GM23248 (cell line): Measurements from ENCODE around the gene MYH6. TPM values are rescaled to one million over a fixed set of nuclear protein-coding genes. Genes with fewer than 3 reads are reported as not detected.

Source experiments
- DNase-seq: peaks from one replicate; pipeline ENCODE4 v3.0.0-alpha.2; 2015
- H2AFZ ChIP-seq: fragments of 200-600 bp; sonication (generic); 2 replicates; pipeline ENCODE4 v1.6.1; 2016; ENCODE audit warnings: antibody characterized with exemption
- H3F3A ChIP-seq: fragments of 200-600 bp; sonication (generic); 2 replicates; pipeline ENCODE4 v1.6.1; 2016; ENCODE audit warnings: mild to moderate bottlenecking, antibody characterized with exemption, mixed run types; ENCODE audit not compliant: insufficient read depth
- H3K27ac ChIP-seq: fragments of 200-600 bp; sonication (generic); 2 replicates; pipeline ENCODE4 v1.5.1; 2016; ENCODE audit warnings: mild to moderate bottlenecking
- H3K27me3 ChIP-seq: fragments of 200-600 bp; sonication (generic); replicated peaks from 2 replicates; pipeline ENCODE4 v1.6.1; 2016; ENCODE audit warnings: mild to moderate bottlenecking; ENCODE audit not compliant: insufficient read depth
- H3K36me3 ChIP-seq: fragments of 200-600 bp; sonication (generic); 2 replicates; pipeline ENCODE4 v1.6.1; 2016; ENCODE audit warnings: low read depth, mild to moderate bottlenecking
- H3K4me1 ChIP-seq: fragments of 200-600 bp; sonication (generic); 2 replicates; pipeline ENCODE4 v1.6.1; 2016; ENCODE audit warnings: mild to moderate bottlenecking; ENCODE audit not compliant: insufficient read depth
- H3K4me2 ChIP-seq: fragments of 200-600 bp; sonication (generic); one replicate; pipeline ENCODE4 v1.6.1; 2016; ENCODE audit warnings: mild to moderate bottlenecking; ENCODE audit not compliant: unreplicated experiment
- H3K4me3 ChIP-seq: fragments of 200-600 bp; sonication (generic); 2 replicates; pipeline ENCODE4 v1.5.1; 2016; ENCODE audit warnings: mild to moderate bottlenecking
- H3K79me2 ChIP-seq: fragments of 200-600 bp; sonication (generic); 2 replicates; pipeline ENCODE4 v1.6.1; 2016; ENCODE audit warnings: mild to moderate bottlenecking; ENCODE audit not compliant: insufficient read depth
- H3K9ac ChIP-seq: fragments of 200-600 bp; sonication (generic); 2 replicates; pipeline ENCODE4 v1.6.1; 2016; ENCODE audit warnings: mild to moderate bottlenecking
- H3K9me2 ChIP-seq: fragments of 200-600 bp; sonication (generic); 2 replicates; pipeline ENCODE4 v1.6.1; 2016; ENCODE audit warnings: mixed run types, mild to moderate bottlenecking, moderate library complexity; ENCODE audit not compliant: insufficient read depth
- H3K9me3 ChIP-seq: fragments of 200-600 bp; sonication (generic); one replicate; pipeline ENCODE4 v1.6.1; 2017; ENCODE audit warnings: low read depth
- H4K20me1 ChIP-seq: fragments of 200-600 bp; sonication (generic); 2 replicates; pipeline ENCODE4 v1.6.0; 2016; ENCODE audit not compliant: insufficient read depth
- EZH2 ChIP-seq: fragments of 200-600 bp; sonication (generic); IDR thresholded peaks from 2 replicates; pipeline ENCODE4 v1.6.1; 2018; ENCODE audit warnings: antibody characterized with exemption, mild to moderate bottlenecking; ENCODE audit not compliant: insufficient read depth, poor library complexity, severe bottlenecking
- EZH2phosphoT487 ChIP-seq: fragments of 200-600 bp; sonication (generic); IDR thresholded peaks from 2 replicates; pipeline ENCODE4 v1.6.1; 2018; ENCODE audit warnings: antibody characterized with exemption, moderate library complexity, mild to moderate bottlenecking, low read depth; ENCODE audit not compliant: insufficient read depth
- WGBS, 2 experiments: methylation state at CpG; one replicate each; pipeline ENCODE4 v1.1.6; 2015 to 2017; ENCODE audit warnings: low lambda C conversion rate in 2 of 2, low coverage in 1 of 2; ENCODE audit errors: missing lambda C conversion rate in 2 of 2; 5-methylcytosine and 5-hydroxymethylcytosine counted together
- in situ Hi-C: fragments of 300-500 bp; cut with MboI; formaldehyde crosslinking; loops from 2 replicates; pipeline ENCODE4 v1.15.0; 2020
- polyA plus RNA-seq: library from polyadenylated mRNA; unstranded; fragments of >200 nt; fragmentation: Nextera tagmentation; extraction: Ambion mirVana; gene quantifications from 2 replicates; pipeline ENCODE4 v1.2.1, GENCODE V29; 2016
- total RNA-seq: library from RNA; depleted of rRNA; stranded (reverse); fragments of >200 nt; shearing (Covaris generic); gene quantifications from 2 replicates; pipeline ENCODE4 v1.2.3, GENCODE V29; 2014

MYH6 gene
- total and polyA plus RNA-seq, 2 experiments from 2014 or later: not detected

DNA sequence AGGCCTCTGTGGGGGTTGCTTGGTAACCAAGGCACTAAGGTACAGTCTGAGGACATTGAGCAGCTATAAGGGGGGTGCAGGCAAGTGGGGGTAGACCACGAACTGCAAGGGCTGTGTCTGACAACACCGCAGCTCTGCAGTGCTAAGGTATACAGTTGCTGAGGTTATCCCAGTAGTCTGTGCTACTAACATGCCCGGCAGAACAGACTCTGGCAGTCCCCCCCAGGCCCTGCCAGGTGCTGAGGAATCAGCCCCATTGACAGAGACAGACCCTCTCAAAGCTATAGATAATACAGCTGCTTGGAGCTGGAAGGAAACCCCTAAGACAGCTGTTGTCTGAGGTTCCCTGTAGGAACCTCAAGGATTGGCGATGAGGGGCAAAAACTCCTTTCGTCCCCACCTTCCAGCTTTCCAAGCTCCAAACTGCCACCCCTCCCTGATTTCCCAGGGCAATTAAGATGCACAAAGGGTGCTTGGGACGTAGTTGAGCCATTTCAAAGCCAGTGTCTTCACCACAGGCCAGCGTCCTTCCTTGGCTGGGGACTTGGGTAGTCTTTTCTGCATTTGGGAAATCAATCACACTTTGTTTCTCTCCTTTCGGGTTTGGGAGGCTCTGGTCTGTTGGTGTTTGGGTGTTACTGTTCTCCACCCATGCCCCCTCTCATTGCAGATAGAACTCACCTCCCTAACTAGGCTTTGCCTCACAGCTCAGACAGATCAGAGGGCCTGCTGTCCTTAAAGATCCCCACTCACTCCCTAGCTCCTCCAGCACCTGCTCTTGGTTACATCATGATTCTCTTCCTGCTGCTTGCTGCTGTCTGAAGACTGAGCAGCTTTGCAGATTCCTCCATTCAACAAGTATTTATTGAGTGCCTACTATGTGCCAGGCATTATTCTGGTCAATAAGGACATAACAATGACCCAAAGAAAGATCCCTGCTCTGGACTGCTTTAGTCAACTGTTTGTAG is 29.3 kb upstream of the MYH6 start:
- H3K27ac ChIP-seq: no peak overlapping the region
- H3K36me3 ChIP-seq: no peaks in the 10 kb centered on the region
- H3F3A ChIP-seq: no peaks in the 10 kb centered on the region
- no peaks in the 10 kb centered on the region for H3K4me1 ChIP-seq
- H4K20me1 ChIP-seq: no peaks in the 10 kb centered on the region
- in situ Hi-C loops: no loop called here
- peaks cover 8% of the 10 kb centered on the region for H3K27me3 ChIP-seq
- no peak for TF ChIP-seq EZH2
- TF ChIP-seq EZH2phosphoT487: no peak
- no peak overlapping the region for H3K4me3 ChIP-seq
- H3K79me2 ChIP-seq: no peaks in the 10 kb centered on the region
- 40 to 43% methylated on average over 8 of the region's 8 CpGs for WGBS, 2 experiments
- no peak overlapping the region for H3K4me2 ChIP-seq
- H2AFZ ChIP-seq: no peak overlapping the region
- H3K9me2 ChIP-seq: no peaks in the 10 kb centered on the region
- H3K9ac ChIP-seq: no peak overlapping the region
- DNase-seq: no peak
- no peaks in the 10 kb centered on the region for H3K9me3 ChIP-seq

DNA sequence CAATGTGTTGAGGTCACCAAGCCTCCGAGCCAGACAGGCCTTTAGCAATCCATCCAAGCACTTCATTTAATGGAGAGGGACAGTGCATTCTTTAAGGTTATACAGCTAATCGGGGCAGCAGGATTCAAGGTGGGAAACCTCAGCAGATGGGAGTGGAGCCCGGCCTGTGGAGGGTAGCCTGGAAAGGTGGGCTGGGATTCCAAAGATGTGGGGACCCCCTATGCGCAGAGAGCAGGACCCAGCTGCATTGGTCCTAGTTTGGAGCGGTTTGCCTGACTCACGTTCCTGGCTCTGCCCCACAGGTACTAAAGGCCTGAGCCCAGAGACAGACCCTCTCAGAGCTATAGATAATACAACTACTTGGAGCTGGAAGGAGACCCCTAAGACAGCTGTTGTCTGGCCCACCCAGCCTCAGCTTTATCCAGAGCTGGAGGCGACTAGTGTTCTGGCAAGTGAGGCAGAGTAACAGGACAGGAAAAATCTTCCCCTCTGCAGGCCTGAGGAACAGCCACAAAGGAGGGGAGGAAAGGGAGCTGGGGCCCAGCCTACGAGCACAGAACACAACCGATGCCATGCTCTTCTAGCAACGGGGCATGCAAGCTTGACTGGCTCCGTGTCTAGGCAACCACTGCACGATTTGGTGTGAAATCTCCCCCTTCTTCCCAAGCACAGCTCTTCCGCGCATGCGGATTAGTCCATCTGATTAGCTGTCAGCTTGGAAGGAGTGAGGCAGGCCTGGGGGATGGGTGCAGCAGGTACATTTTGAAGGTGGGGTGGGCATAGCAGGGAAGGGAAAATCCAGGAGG is 28.5 kb upstream of the MYH6 start:
- Histone ChIP-seq H3K79me2 (no peaks in the 10 kb centered on the region), H3K9ac (no peak overlapping the region), H3K9me3 (no peaks in the 10 kb centered on the region), H3K4me1 (no peaks in the 10 kb centered on the region), H3K27me3 (peaks cover 8% of the 10 kb centered on the region), H3K27ac (no peak overlapping the region), H3F3A (no peaks in the 10 kb centered on the region), H3K9me2 (no peaks in the 10 kb centered on the region), H4K20me1 (no peaks in the 10 kb centered on the region), H2AFZ (no peak overlapping the region), H3K36me3 (no peaks in the 10 kb centered on the region), H3K4me3 (no peak overlapping the region), H3K4me2 (no peak overlapping the region)
- no peak for DNase-seq
- 32 to 34% methylated on average over 15 of the region's 15 CpGs for WGBS, 2 experiments
- in situ Hi-C loops: no loop called here
- TF ChIP-seq EZH2phosphoT487: no peak
- TF ChIP-seq EZH2: no peak

DNA sequence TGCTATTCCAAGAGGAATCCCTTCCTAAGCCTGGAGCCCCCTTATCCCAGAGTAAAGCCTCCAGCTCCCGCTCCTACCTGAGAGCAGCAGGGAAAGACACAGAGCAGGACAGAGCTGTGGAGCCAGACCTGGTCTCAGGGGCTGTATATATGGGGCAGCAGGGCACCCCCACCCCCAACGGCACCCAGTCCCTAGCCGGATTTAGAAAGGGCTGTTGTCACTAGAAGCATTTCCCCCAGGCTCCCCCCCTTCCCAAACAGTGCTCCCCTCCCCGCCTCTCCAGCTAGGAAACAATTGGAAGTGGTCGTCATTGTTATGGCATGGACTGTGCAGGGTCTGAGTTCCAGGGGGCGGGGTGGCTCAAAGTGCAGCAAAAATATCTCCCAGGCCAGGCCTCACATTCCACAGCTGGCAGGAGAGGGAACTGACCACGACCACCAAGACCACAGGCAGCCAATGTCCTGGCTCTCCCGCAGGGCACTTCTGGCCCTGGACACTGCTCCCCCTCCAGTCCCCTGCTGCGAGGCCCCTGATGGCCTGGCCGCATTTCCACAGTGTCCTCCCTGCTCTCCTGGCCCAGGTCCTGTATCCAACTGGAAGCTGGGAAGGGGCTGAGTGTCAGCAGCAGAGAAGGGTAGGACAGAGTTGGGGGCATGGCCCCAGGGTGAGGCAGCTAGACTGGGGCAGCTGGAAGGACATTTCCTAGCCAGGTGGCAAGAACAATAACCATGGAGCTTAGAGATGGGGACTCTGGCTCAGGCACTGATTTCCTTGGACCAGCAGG is 27.7 kb upstream of the MYH6 start, which contains the start of gene MYH7:
TSS of gene MYH7 (minus strand) at position 118 of the 784 bp plus-strand sequence. CDS start 1,928 bp downstream, outside the sequence.
- DNase-seq: no peak
- no peaks in the 10 kb centered on the region for H3K36me3 ChIP-seq
- H3K4me2 ChIP-seq: no peak within 1 kb of the TSS
- no peaks in the 10 kb centered on the region for H3K9me2 ChIP-seq
- no peaks in the 10 kb centered on the region for H3K9me3 ChIP-seq
- no peak for TF ChIP-seq EZH2
- TF ChIP-seq EZH2phosphoT487: no peak
- H3K9ac ChIP-seq: no peak within 1 kb of the TSS
- no peaks in the 10 kb centered on the region for H3F3A ChIP-seq
- no peaks in the 10 kb centered on the region for H3K79me2 ChIP-seq
- H4K20me1 ChIP-seq: no peaks in the 10 kb centered on the region
- H3K4me3 ChIP-seq: no peak within 1 kb of the TSS
- no peak within 1 kb of the TSS for H2AFZ ChIP-seq
- H3K27ac ChIP-seq: no peak within 1 kb of the TSS
- in situ Hi-C loops: no loop called here
- no peaks in the 10 kb centered on the region for H3K4me1 ChIP-seq
- 34 to 37% methylated on average over 7 to 10 of the region's 10 CpGs for WGBS, 2 experiments
- H3K27me3 ChIP-seq: peaks cover 15% of the 10 kb centered on the region
